Testis (tissue), 2 donors: ENCODE results near the gene PDE8B.

Source experiments
- CTCF ChIP-seq, 3 experiments: fragments of 450-650 bp in 2 of 3; fragments of 200-600 bp in 1 of 3; sonication (generic) in 1 of 3; IDR thresholded peaks; one replicate each; pipeline ENCODE4 v1.5.1; 2016 to 2019; ENCODE audit warnings: antibody characterized with exemption in 3 of 3, mild to moderate bottlenecking in 2 of 3, moderate library complexity in 1 of 3
- POLR2A ChIP-seq: fragments of 450-650 bp; IDR thresholded peaks from one replicate; pipeline ENCODE4 v1.6.1; 2017; ENCODE audit warnings: antibody characterized with exemption, mild to moderate bottlenecking, moderate library complexity

GRCh38 chr5:77431286-77431685 lies 220.8 kb downstream of the PDE8B start:
- no peak for TF ChIP-seq CTCF (IDR thresholded peaks at IDR 0.05)
- TF ChIP-seq POLR2A, result no peak
